ENCODE results near the gene NFKBIB. TPM values are rescaled to one million over a fixed set of nuclear protein-coding genes. Genes with fewer than 3 reads are reported as not detected.

The NFKBIB gene
- total RNA-seq, 4 donors from 2014 or later: 5.2 to 37.4 (median 19.4) TPM

GRCh38 chr19:38892841-38893240 lies 6.9 kb upstream of the NFKBIB start:
- no peak for DNase-seq
- TF ChIP-seq CTCF (IDR thresholded peaks at IDR 0.05) (no peak), POLR2A (IDR thresholded peaks at IDR 0.05) (no peak)
- Histone ChIP-seq H3K36me3 (no peaks in the 10 kb centered on the region), H3K9me3 (no peaks in the 10 kb centered on the region), H3K27me3 (no peaks in the 10 kb centered on the region), H3K4me3 (no peak overlapping the region), H3K27ac (no peak overlapping the region), H3K4me1 (no peaks in the 10 kb centered on the region)
- intact Hi-C loops (cut with DNase I; ENCODE audit: low total_unique reads): no loop called here

GRCh38 chr19:38893341-38893771 lies 6.4 kb upstream of the NFKBIB start:
- intact Hi-C loops (cut with DNase I; ENCODE audit: low total_unique reads): no loop called here
- Histone ChIP-seq H3K9me3 (no peaks in the 10 kb centered on the region), H3K27ac (no peak overlapping the region), H3K27me3 (no peaks in the 10 kb centered on the region), H3K36me3 (no peaks in the 10 kb centered on the region), H3K4me1 (peaks cover 0 to 5% of the 10 kb centered on the region in 2 donors), H3K4me3 (no peak overlapping the region)
- no peak for TF ChIP-seq POLR2A (IDR thresholded peaks at IDR 0.05)
- TF ChIP-seq CTCF (IDR thresholded peaks at IDR 0.05): no peak
- DNase-seq: no peak

- Histone ChIP-seq H3K4me3 (no peak overlapping the region), H3K36me3 (no peaks in the 10 kb centered on the region), H3K4me1 (peaks cover 0 to 6% of the 10 kb centered on the region in 2 donors), H3K27ac (no peak overlapping the region), H3K9me3 (no peaks in the 10 kb centered on the region), H3K27me3 (no peaks in the 10 kb centered on the region)
- intact Hi-C loops (cut with DNase I; ENCODE audit: low total_unique reads): no loop called here
- DNase-seq: no peak
- TF ChIP-seq CTCF (IDR thresholded peaks at IDR 0.05) (no peak), POLR2A (IDR thresholded peaks at IDR 0.05) (no peak)
These were observed 4.8 kb upstream of the NFKBIB start for GRCh38 chr19:38894968-38895367.

GRCh38 chr19:38898788-38899446 lies 852 bp upstream of the NFKBIB start:
- H3K9me3 ChIP-seq: no peaks in the 10 kb centered on the region
- H3K4me1 ChIP-seq: peaks cover 0 to 6% of the 10 kb centered on the region in 2 donors
- TF ChIP-seq POLR2A (IDR thresholded peaks at IDR 0.05) (no peak), CTCF (IDR thresholded peaks at IDR 0.05) (no peak)
- H3K27me3 ChIP-seq: no peaks in the 10 kb centered on the region
- intact Hi-C loops (cut with DNase I; ENCODE audit: low total_unique reads): no loop called here
- peak overlapping the region; percentile 74 to 84 for H3K27ac ChIP-seq
- DNase-seq: peak in 1 of 2 donors; percentile 31
- H3K36me3 ChIP-seq: no peaks in the 10 kb centered on the region
- H3K4me3 ChIP-seq: peak overlapping the region; percentile 62 to 92

- intact Hi-C loops (cut with DNase I; ENCODE audit: low total_unique reads): no loop called here
- H3K4me1 ChIP-seq: peaks cover 0 to 6% of the 10 kb centered on the region in 2 donors
- peak overlapping the region; percentile 76 to 87 for H3K27ac ChIP-seq
- no peaks in the 10 kb centered on the region for H3K9me3 ChIP-seq
- H3K4me3 ChIP-seq: peak overlapping the region; percentile 62 to 92
- no peaks in the 10 kb centered on the region for H3K27me3 ChIP-seq
- no peak for TF ChIP-seq CTCF (IDR thresholded peaks at IDR 0.05)
- TF ChIP-seq POLR2A (IDR thresholded peaks at IDR 0.05): no peak
- no peaks in the 10 kb centered on the region for H3K36me3 ChIP-seq
- DNase-seq: no peak
These were observed 447 bp downstream of the NFKBIB start for GRCh38 chr19:38900202-38900629.

Data from uterus (tissue), 4 donors.